NCI-H69 (cell line): ENCODE measurements around the gene BCL11B.
"Not testable (repeated sequence)": the region's sequence is repeated elsewhere in the genome, so short reads cannot be mapped to it uniquely, and the experiment has no call there.

ENCODE experiments used
- DNase-seq: peaks from one replicate; lab custom pipeline; 2025; lab: John Stamatoyannopoulos, UW

Gene BCL11B

GRCh38 chr14:99239661-99240092, 32.3 kb downstream of the BCL11B start:
- no peak for DNase-seq

GRCh38 chr14:99238216-99238615, 33.8 kb downstream of the BCL11B start:
- DNase-seq, result no peak

GRCh38 chr14:99237288-99237687, 34.7 kb downstream of the BCL11B start:
- no peak for DNase-seq

- DNase-seq, result no peak
Measured at GRCh38 chr14:99236386-99237138, 35.4 kb downstream of the BCL11B start.

DNA sequence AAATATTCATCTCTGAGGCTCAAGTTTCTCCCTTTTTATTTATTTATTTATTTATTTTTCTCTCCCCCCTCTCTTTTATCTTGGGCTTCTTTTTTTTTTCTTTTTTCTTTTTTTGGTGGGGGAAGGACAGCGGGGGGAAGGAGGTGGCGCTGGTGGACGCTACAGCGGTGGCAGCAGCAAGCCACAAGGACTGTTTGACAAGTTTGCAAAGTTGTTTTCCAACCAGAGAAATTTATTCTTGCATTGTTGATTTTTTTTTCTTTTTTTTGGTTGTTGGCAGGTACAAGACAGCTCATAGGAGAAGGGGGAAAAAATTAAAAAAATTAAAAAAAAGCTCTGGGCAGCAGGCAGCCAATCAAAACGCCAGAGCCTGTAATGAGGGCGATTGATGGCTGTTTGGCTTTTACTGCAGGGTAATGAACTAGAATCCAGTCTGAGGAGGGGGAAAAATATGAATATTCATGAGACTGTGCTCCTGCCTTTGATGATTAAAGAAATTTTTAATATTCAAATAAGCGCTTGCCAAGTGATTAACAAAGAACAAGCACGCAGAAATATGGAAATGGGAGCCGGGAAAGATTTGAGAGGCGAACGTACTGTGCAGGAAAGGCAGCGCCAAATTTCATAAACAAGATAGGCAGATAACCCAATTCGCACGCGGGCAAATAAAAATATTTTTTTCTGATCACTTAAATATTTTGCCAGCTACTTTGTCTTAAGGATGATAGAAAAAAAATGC, 36.2 kb downstream of the BCL11B start:
- no peak for DNase-seq

GRCh38 chr14:99234961-99235571, 36.9 kb downstream of the BCL11B start:
- DNase-seq, result no peak

DNA sequence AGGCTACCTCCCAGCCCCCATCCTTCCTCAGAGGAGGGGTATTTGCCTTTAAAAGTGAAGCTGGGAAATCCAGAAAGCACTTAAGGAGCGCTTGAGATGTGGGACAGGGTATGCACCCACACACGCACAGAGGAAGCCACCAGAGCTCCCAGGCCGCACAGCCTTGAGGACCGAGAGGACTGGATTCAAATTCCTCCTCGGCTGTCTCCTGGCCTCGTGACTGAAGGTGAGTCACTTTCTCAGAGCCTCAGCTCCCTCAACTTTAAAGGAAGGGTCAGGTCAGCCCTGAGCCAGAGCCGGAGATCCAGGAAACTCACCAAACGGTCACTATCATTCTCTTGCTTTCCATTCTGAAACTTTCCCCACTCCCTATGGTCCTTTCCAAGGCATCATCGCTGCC, 37.6 kb downstream of the BCL11B start:
- no peak for DNase-seq

- DNase-seq, result no peak
Measured at GRCh38 chr14:99233222-99234035, 38.6 kb downstream of the BCL11B start.

DNA sequence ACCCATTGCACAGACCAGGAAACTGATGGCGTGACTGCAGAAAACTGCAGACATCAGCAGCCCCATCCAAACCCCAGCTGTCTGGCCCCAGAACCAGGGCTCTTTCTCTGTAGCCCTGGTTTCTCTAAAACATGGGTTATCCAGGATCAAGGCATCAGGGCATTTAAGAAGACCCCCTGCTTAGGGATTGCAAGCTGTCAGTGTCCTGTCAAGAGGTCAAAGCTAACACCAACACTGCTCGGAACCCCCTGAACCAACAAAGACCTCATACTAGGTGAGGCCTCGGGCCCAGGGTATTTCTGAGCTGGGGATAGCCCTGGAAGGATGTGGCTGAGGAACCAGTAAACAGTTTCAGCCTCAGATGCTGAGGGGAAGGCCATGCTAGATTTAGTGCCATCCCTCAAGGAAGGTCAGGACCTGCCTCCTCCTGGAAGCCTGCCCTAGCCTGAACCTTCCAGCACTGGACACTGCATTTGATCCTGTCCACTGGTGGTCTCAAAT, 39.2 kb downstream of the BCL11B start:
- DNase-seq, result no peak

DNA sequence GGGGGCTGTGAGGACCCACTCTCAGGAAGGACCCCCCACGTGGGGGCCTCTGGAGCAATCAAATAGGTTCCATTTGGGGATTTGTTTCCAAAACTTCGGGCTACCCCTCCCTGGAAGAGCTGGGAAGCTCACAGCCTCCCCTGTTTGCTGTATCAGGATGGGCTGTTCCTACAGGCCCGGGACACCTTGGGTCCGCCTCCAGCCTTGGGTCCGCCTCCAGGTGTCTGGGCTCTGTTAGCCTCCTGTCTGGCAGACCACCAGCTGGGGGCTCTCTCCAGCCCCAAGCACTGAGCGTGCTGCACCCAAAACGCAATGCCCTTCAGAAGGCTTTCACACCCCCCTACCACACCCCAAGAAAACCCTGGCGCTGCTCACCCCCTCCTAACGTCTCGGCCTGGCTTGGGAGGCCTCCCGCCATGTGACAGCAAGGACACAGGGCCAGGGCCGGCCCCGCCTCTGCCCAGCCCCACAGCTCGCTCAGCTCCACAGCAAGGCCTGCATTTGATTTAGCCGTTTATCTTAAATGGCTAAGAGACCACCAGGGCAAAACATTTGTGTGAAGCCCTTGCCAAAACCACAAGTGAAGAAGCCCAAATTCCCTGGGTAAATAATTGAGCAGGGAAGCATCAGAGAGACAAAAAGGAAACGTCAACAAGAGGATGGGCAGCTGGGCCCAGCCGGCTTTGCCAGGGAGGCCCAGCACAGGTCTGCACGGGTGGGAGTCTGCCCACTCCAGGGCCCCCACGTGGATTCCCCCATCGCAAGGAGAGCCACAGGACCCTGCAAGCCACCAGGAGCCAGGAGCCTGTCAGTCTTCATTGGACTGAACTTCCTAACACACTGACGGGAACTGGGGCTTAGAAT, 39.9 kb downstream of the BCL11B start:
- no peak for DNase-seq

GRCh38 chr14:99231161-99231849, 40.7 kb downstream of the BCL11B start:
- no peak for DNase-seq

- DNase-seq, result no peak
Measured at GRCh38 chr14:99230208-99231151, 41.5 kb downstream of the BCL11B start.

GRCh38 chr14:99229654-99230207, 42.3 kb downstream of the BCL11B start:
- no peak for DNase-seq

DNA sequence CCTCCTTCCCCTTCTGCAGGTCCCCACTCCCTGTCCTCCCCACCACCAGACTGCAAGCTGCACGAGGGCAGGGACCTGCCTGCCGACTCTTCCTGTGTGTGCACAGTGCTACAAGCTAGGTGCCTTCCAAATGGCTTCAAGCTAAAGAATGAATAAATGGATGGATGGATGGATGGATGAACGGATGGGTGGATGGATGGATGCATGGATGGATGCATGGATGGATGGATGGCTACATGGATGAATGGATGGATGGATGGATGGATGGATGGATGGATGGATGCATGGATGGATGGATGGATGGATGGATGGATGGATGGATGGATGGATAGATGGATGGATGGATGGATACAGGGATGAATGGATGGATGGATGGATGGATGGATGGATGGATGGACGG, 43.2 kb downstream of the BCL11B start:
- not testable (repeated sequence) for DNase-seq

GRCh38 chr14:99226687-99227086, 45.3 kb downstream of the BCL11B start:
- DNase-seq, result no peak

DNA sequence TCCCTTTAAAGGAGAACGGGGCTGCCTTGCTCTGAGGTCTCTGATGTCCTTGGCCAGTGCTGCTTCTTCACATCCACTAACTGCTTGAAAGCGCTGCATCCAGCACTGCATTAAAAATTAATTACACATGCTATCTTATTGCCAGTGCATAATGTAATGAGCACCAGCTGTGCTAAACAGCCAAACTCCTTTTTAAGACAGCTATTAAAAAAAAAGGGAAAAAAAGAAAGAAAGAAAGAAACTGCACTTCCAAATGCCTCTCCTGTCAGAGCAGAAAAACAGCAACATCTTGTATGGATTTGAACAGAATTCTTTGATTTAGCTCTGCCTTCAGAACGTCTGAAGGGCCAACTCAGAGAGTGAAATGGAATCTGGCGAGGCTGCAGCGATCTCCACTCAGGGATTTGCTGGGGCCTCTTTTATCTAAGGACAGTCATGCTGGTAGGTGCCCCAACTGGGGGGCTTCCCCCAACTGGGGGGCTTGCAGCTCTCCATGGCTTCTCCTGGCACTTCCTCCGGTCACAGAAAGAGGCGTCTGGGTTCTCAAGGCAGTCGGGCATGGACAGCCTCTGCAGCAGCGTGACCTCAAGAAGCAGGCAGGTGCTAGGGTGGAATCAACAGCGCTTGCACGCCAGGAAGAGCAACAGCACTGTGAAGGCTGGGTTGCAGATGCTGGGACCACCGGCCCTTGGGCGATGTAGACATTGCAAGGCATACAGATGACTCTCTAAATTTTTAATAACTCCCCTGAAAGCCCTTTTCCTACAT, 46.4 kb downstream of the BCL11B start:
- DNase-seq, result no peak

DNA sequence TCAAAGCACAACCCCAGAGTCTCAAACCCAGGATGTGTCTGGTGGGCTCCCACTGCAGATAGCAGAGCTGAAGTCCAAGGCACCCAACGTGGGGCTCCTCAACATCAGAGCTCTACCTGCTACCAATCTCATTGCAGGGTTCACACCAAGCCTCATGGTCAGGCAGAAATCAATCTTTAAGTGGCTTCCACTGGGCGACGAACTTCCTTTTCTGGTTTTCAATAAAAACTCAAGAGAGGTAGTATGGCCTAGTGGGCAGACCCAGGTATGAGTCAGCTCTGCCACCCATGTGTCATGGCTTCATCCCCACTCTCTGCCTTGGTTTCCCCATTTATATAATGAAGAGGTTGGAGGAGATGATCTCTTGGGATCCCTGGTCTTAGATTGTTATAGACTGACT, 47.0 kb downstream of the BCL11B start:
- DNase-seq, result no peak
